PFSK-1 (cell line): ENCODE results near the gene HMGCS2.

ENCODE experiments used
- SIN3A ChIP-seq: IDR thresholded peaks from 2 replicates; pipeline ENCODE4 v1.6.1; 2012; ENCODE audit warnings: mild to moderate bottlenecking, low read length, moderate library complexity, borderline replicate concordance; ENCODE audit not compliant: insufficient read depth
- TAF1 ChIP-seq: IDR thresholded peaks from 2 replicates; pipeline ENCODE4 v1.6.1; 2012; ENCODE audit warnings: low read length, control low read depth, borderline replicate concordance; ENCODE audit not compliant: insufficient read depth

- TF ChIP-seq TAF1 (no peak), SIN3A (no peak)
Measured at GRCh38 chr1:119724611-119725218, 44.0 kb downstream of the HMGCS2 start.
